Lower leg skin (tissue), 3 donors: ENCODE data around the gene FOXP1.

Source experiments
- POLR2A ChIP-seq, 2 donors: fragments of 450-650 bp; IDR thresholded peaks; one replicate each; pipeline ENCODE4 v1.6.1; 2016 to 2017; ENCODE audit warnings: antibody characterized with exemption in 2 of 2, mild to moderate bottlenecking in 1 of 2, moderate library complexity in 1 of 2
- TF ChIP-seq, protein P1 (sequence below), 3 donors: fragments of 450-650 bp; IDR thresholded peaks; one replicate each; pipeline ENCODE4 v1.5.1; 2016; ENCODE audit warnings: antibody characterized with exemption in 3 of 3, mild to moderate bottlenecking in 3 of 3, moderate library complexity in 2 of 3

DNA sequence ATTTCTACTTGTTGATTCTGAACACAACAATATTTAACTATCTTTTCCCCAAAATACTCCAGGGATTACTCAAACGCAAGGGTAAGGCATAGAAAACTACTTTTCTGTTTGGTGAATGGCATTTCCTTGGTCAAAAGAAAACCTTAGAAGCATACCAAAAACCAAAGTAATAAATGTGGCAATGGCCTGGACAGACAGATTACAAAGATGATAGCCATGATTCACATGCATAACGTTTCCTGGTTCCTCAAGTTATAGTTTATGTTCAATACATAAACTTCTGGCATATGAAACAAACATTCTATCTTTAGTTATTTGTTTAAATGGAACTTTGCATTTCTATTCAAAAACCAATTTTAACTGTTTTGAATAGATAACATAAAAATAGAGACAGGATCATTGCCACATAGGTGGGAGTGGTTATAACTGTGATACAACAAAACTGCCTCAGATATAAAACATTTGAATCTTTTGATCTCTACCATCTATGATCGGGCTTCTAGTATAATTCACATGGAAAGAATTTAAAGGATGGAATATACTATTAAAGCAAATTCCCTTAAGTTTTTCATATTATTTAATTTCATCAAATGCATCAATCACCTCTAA, 32.1 kb downstream of the FOXP1 start:
- TF ChIP-seq, protein P1, sequence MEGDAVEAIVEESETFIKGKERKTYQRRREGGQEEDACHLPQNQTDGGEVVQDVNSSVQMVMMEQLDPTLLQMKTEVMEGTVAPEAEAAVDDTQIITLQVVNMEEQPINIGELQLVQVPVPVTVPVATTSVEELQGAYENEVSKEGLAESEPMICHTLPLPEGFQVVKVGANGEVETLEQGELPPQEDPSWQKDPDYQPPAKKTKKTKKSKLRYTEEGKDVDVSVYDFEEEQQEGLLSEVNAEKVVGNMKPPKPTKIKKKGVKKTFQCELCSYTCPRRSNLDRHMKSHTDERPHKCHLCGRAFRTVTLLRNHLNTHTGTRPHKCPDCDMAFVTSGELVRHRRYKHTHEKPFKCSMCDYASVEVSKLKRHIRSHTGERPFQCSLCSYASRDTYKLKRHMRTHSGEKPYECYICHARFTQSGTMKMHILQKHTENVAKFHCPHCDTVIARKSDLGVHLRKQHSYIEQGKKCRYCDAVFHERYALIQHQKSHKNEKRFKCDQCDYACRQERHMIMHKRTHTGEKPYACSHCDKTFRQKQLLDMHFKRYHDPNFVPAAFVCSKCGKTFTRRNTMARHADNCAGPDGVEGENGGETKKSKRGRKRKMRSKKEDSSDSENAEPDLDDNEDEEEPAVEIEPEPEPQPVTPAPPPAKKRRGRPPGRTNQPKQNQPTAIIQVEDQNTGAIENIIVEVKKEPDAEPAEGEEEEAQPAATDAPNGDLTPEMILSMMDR (IDR thresholded peaks at IDR 0.05), result no peak
- no peak for TF ChIP-seq POLR2A (IDR thresholded peaks at IDR 0.05)
